GM10847 (cell line): ENCODE results near the gene EP400.

ENCODE experiments used
- POLR2A ChIP-seq: IDR thresholded peaks from 2 replicates; pipeline ENCODE4 v1.6.1; 2011; ENCODE audit not compliant: insufficient read length; ENCODE audit errors: extremely low read depth

Gene EP400

DNA sequence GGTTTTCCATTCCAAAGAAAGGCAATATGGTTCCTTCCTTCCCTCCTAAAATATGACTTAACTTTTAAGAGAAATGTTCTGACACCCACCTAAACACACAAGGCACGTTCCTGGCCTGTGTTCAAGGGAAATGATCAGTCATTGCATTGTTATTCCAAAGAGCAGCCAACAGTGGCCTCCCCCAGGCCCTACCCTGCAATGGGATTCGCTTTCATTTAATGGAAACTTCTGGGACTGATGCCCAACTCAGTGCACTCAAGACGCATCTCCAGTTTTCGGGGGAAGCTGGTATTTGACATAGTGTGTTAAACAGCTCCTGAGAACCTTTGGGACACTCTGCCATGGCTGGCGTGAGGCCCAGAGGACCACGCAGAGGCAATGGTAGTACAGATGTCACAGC, 128.4 kb downstream of the EP400 start:
- no peak for TF ChIP-seq POLR2A

GRCh38 chr12:132079200-132079599, 129.5 kb downstream of the EP400 start:
- no peak for TF ChIP-seq POLR2A

DNA sequence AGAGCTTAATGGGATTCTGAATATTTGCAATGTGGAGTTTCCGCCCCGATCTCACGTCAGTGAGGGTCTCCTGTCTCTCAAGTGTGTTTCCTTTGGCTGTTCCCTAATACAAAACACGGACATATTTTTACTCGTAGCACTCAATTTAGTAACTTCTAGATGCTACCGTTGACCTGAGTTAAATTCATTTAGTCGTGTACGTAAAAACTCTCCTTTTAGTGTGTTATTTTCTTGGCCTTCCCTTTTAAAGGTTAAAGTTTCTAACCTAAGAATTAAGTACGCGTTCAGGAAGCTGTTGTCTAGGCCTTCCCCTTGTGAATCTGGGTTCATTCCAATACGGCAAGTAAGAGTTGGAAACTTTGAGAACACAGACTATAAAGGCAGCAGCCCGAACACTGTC, 130.0 kb downstream of the EP400 start:
- no peak for TF ChIP-seq POLR2A

- no peak for TF ChIP-seq POLR2A
These were observed 131.7 kb downstream of the EP400 start for GRCh38 chr12:132081423-132081822.

- no peak for TF ChIP-seq POLR2A
These were observed 133.8 kb downstream of the EP400 start for GRCh38 chr12:132083614-132083940.

- TF ChIP-seq POLR2A: peak; percentile 94
These were observed 134.3 kb downstream of the EP400 start for GRCh38 chr12:132083941-132084620.

DNA sequence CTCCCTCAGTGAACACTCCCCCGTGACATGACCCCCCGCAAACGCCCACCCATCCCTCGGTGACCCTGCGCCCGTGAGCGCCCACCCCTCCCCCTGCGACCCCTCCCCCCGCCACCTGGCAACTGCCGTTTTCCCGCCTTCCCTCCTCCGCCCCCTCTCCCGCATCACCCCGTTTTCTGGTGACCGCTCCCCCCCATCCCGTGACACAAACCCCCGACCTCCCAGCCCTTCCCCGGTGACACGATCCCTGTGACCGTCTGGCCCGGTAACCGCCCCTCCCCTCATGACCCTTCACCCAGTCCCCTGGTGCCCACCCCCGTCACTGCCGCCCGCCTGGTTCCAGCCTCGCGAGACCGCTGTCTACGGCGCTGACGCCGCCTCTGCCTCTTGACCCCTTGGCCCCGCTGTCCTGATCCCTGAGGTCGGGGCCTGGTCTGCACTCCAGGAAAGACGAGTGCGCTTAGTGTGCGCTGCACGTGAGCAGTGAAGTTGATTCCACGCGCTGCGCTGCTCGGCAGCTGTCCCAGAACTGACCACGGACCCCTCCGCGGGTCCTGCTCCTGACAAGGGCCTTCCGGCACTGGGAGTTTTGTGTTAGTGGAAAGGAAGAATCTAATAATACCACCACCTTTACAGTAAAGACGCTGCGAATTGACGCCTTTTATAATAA, 135.0 kb downstream of the EP400 start:
- TF ChIP-seq POLR2A: peak; percentile 23

GRCh38 chr12:132085291-132085635, 135.5 kb downstream of the EP400 start:
- TF ChIP-seq POLR2A: no peak

DNA sequence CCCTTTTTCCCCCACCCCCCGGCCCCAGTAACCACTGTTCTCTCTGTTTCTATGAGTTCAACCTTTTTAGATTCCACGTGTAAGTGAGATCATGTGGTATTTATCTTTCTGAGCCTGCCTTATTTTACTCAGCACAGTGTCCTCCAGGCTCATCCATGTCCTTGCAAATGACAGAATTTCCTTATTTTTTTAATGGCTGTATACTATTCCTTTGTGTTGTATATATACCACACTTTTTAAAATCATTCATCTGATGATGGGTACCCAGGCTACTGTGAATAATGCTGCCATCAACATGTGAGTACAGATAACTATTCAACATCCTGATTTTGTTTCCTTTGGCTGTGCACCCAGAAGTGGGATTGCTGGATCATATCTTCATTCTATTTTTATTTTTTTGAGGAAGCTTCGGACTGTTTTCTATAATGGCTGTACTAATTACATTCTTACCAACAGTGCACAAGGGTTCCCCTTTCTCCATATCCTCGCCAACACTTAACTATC, 139.7 kb downstream of the EP400 start:
- TF ChIP-seq POLR2A: no peak

DNA sequence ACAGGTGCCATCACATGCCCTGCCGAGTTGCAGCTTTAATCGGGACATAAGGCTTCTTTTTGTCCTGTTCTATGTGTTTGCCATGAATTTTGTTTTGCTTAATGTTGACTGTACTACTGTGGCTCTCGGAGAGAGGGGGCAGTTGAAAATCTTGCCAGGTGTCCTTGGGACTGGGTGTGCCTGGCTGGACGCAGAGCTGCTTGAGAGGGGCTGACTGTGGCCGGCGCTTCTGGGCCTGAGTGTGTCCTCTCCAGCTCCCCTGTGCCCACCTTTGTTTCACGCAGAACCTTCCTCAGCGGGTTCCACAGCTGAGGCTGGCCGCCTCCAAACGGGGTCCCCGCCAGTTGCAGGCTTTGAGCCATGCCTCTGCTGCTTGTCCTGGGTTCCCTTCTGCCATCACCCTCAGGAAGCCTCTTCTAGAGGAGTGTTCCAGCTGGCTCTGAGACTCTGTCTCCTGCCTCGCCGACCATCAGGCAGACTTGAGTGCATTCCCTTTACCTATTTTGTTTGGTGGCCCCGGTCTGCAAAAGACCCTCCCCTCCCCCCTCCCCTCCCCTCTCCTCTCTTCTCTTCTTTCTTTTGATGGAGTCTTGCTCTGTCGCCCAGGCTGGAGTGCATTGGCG, 144.6 kb downstream of the EP400 start:
- TF ChIP-seq POLR2A: no peak

DNA sequence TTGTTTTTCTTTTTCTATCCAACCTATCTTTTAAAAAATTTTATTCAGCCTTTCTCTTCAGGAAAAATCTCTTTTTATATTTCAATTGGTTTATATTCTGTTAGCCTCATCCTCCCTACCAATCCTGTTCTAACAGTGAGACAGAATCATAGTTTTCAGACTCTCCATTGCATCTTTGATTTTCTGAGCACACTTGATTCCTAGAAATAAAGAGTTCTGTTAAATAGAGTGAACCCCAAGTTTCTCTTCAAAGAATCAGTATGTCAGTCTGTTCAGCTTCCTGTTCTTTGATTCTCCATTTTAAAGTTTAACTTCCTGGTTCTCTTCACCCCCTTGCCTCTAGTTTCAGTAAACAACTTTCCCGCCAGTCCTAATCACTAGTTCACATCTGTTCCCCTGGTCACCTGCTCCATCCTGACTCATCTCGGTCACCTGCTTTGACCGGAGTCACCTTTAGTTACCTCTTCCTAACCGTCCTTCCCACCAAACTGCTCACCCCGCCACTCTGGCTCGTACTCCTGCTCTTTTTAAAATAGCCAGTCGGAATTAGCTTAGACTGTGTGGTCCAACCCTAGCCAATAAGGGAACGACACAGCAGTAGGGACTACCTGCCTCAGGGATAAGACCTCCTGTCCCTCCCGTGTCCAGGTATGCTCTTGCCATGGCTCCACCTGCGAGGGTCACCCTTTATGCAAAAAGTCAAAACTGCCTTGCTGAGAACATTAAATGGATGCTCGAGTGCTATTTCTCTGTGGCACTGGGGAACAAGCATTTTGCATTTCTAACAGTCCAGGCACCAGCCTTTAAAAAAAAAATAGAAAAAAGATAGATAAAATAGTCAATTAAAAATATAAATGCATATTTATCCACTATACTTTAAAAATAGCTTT, 146.0 kb downstream of the EP400 start:
- TF ChIP-seq POLR2A: no peak

- TF ChIP-seq POLR2A: no peak
These were observed 150.0 kb downstream of the EP400 start for GRCh38 chr12:132099739-132100138.

- TF ChIP-seq POLR2A: no peak
These were observed 150.7 kb downstream of the EP400 start for GRCh38 chr12:132100306-132101065.

GRCh38 chr12:132102297-132102696, 152.6 kb downstream of the EP400 start:
- TF ChIP-seq POLR2A: no peak

- no peak for TF ChIP-seq POLR2A
These were observed 154.0 kb downstream of the EP400 start for GRCh38 chr12:132103542-132104308.

DNA sequence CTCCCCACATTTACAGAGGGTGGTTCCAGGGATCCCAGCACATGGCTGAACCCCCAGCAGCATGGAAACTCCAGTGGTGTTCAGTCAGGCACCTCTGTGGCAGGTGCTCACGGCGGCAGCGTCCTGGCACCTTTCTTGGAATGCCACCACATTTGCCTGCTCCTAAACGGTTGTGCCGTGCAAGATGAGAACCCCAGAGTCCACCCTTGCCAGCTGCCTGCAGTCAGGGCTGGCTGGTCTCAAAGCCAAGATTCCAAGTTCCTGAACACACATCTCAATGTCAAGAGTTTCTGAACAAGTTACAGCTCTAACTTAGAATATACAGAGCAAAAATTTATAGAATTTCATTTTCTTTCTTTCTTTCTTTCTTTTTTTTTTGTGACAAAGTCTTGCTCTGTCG, 155.7 kb downstream of the EP400 start:
- no peak for TF ChIP-seq POLR2A
